ENCODE results near the gene RHBDL3. TPM values are rescaled to one million over a fixed set of nuclear protein-coding genes. Genes with fewer than 3 reads are reported as not detected.

RHBDL3 gene
- total RNA-seq, 1 experiment from 2014 or later: 13.2 TPM

GRCh38 chr17:32256012-32256700 lies 9.5 kb upstream of the RHBDL3 start:
- H3K27me3 Mint-ChIP-seq (ENCODE audit: low read depth): peaks cover 3% of the 10 kb centered on the region; the same call in 1 of the 2 replicates
- H3K4me3 Mint-ChIP-seq: no peak overlapping the region
- H3K27ac Mint-ChIP-seq: no peak overlapping the region
- H3K36me3 Mint-ChIP-seq: no peaks in the 10 kb centered on the region
- no peaks in the 10 kb centered on the region for H3K9me3 Mint-ChIP-seq
- DNase-seq (ENCODE audit: low spot score) (no peak), ATAC-seq (no peak)
- ChIA-PET POLR2A (interaction anchor here (0.5 kb wide), 1 partner anchor 57 kb away, joined by 7 read pairs; no protein-coding TSS in a partner anchor), CTCF (interaction anchor here (1.1 to 4.3 kb wide), 3 partner anchors 25 to 64 kb away, joined by 5 to 28 read pairs (median 5); no protein-coding TSS in a partner anchor)
- TF ChIP-seq USF1 (CRISPR knock-in tag; IDR thresholded peaks at IDR 0.05) (no peak), HMGA2 (CRISPR knock-in tag; IDR thresholded peaks at IDR 0.05) (no peak), NFATC4 (CRISPR knock-in tag; IDR thresholded peaks at IDR 0.05) (no peak), KAT7 (CRISPR knock-in tag; IDR thresholded peaks at IDR 0.05; ENCODE audit: borderline replicate concordance) (no peak), NFE2L1 (CRISPR knock-in tag; IDR thresholded peaks at IDR 0.05) (no peak), GRHL2 (CRISPR knock-in tag; IDR thresholded peaks at IDR 0.05; ENCODE audit: insufficient replicate concordance, severe bottlenecking) (no peak), ZNF532 (CRISPR knock-in tag; IDR thresholded peaks at IDR 0.05; ENCODE audit: borderline replicate concordance) (no peak), SP1 (CRISPR knock-in tag; conservative IDR thresholded peaks at IDR 0.05) (no peak), NFYB (CRISPR knock-in tag; conservative IDR thresholded peaks at IDR 0.05; ENCODE audit: low read depth) (no peak), ZNF396 (CRISPR knock-in tag; IDR thresholded peaks at IDR 0.05; ENCODE audit: borderline replicate concordance) (no peak), NR2C2 (CRISPR knock-in tag; IDR thresholded peaks at IDR 0.05) (no peak), ZNF263 (CRISPR knock-in tag; IDR thresholded peaks at IDR 0.05; ENCODE audit: low read depth) (no peak), JUN (CRISPR knock-in tag; IDR thresholded peaks at IDR 0.05) (no peak), TEAD1 (CRISPR knock-in tag; IDR thresholded peaks at IDR 0.05) (no peak), ZNF671 (CRISPR knock-in tag; IDR thresholded peaks at IDR 0.05) (no peak), CREB1 (CRISPR knock-in tag; IDR thresholded peaks at IDR 0.05) (no peak), TEAD4 (CRISPR knock-in tag; IDR thresholded peaks at IDR 0.05) (no peak)
- TF ChIP-seq, protein P1, sequence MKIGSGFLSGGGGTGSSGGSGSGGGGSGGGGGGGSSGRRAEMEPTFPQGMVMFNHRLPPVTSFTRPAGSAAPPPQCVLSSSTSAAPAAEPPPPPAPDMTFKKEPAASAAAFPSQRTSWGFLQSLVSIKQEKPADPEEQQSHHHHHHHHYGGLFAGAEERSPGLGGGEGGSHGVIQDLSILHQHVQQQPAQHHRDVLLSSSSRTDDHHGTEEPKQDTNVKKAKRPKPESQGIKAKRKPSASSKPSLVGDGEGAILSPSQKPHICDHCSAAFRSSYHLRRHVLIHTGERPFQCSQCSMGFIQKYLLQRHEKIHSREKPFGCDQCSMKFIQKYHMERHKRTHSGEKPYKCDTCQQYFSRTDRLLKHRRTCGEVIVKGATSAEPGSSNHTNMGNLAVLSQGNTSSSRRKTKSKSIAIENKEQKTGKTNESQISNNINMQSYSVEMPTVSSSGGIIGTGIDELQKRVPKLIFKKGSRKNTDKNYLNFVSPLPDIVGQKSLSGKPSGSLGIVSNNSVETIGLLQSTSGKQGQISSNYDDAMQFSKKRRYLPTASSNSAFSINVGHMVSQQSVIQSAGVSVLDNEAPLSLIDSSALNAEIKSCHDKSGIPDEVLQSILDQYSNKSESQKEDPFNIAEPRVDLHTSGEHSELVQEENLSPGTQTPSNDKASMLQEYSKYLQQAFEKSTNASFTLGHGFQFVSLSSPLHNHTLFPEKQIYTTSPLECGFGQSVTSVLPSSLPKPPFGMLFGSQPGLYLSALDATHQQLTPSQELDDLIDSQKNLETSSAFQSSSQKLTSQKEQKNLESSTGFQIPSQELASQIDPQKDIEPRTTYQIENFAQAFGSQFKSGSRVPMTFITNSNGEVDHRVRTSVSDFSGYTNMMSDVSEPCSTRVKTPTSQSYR (CRISPR knock-in tag; IDR thresholded peaks at IDR 0.05): no peak
- TF ChIP-seq, protein P2, sequence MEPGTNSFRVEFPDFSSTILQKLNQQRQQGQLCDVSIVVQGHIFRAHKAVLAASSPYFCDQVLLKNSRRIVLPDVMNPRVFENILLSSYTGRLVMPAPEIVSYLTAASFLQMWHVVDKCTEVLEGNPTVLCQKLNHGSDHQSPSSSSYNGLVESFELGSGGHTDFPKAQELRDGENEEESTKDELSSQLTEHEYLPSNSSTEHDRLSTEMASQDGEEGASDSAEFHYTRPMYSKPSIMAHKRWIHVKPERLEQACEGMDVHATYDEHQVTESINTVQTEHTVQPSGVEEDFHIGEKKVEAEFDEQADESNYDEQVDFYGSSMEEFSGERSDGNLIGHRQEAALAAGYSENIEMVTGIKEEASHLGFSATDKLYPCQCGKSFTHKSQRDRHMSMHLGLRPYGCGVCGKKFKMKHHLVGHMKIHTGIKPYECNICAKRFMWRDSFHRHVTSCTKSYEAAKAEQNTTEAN (CRISPR knock-in tag; IDR thresholded peaks at IDR 0.05): no peak
- TF ChIP-seq, protein P3, sequence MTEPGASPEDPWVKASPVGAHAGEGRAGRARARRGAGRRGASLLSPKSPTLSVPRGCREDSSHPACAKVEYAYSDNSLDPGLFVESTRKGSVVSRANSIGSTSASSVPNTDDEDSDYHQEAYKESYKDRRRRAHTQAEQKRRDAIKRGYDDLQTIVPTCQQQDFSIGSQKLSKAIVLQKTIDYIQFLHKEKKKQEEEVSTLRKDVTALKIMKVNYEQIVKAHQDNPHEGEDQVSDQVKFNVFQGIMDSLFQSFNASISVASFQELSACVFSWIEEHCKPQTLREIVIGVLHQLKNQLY (CRISPR knock-in tag; IDR thresholded peaks at IDR 0.05): no peak
- H3K4me1 Mint-ChIP-seq: peaks cover 20% of the 10 kb centered on the region
